Fibroblast of upper back skin (primary cell): ENCODE results near the gene VWF.

Experiments used
- DNase-seq: peaks from one replicate; pipeline ENCODE4 v3.0.0-alpha.2; 2013

The VWF gene

DNA sequence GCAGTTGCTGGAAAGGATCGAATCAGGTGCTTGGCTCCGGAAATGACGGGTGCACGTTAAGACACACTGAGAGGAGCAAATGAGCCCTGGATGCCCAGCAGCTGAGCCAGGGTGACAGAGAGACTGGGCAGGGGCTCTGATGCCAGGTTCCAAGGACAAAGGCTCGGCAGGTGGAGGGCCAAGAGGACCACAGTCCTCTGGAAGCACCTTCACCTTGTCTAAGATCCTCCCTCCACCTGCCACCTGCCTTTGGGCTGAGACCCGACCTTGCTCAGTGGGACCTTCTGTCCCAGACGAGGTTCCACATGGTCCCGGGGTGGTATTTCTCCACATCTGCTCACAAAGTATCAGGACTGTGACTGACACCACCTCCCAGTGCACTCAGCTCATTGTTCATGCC, 180.4 kb downstream of the VWF start:
- no peak for DNase-seq

DNA sequence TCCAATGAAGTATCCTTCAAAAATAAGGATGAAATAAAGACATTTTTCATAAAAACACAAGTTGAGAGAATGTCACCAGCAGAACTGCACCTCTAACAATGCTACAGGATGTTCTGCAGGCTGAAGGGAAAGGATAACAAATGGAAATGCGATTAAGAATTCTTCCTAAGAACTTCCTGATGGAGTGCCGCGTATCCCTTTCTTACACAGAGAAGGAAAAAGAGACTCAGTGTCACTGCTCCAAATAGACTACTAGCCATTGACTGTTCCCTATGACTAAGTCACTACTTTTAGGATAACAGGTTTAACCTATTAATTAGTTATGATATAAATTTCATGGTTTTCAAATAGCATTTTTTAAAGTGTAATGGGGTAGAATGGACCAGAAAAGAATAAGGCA, 182.6 kb downstream of the VWF start:
- DNase-seq = no peak

DNA sequence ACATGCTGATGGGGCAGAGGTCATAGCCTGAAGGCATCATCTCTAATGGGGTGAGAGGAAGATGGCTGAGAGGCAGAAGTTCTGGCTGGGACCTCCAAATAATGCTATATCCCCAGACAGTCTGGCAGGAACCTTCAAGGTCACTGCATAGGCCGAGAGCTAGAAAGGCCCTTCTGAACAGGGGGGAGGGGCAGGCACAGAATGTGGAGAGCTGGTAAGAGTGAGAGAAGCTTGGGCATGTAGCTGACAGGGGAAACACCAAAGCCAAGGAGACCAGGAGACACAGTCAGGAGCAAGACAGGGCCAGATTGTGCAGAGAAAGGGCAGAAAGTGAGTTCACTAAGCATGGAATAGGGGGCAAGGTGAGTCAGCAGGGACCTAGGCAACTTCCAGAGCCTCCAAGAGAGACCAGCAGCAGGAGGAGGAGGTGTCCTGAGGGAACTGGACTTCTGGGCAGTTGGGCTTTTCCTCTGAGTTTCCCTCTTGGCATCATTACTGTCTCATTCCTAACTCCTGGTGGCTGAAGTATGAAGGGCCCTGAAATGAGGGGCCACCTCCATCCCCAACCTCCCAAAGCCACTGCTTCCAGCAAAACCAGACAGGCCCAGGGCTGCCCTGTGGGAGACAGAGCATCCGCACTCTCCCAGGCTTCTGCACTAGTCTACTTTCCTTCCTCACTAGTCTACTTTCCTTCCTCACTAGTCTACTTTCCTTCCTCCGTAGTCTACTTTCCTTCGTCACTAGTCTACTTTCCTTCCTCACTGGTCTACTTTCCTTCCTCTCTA, 196.5 kb downstream of the VWF start:
- DNase-seq = no peak

DNA sequence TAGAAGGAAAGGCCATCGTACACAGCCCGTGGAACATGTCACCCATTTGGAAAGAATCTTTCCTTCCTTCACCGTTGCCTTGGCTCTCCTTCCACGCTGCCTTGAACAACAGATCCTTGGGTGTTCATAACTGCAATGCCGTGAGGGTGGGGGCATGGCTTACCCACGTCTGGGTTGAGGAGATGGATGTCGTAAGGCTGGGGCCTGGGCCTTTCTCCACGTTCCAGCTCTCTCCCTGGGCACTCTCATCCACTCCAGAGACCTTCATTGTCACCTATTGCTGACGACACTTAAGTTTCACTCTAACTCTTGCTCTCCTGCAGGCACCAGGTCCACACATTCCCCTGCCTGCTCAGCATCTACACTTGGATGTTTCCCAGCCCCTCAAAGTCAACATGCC, 198.8 kb downstream of the VWF start:
- no peak for DNase-seq

DNA sequence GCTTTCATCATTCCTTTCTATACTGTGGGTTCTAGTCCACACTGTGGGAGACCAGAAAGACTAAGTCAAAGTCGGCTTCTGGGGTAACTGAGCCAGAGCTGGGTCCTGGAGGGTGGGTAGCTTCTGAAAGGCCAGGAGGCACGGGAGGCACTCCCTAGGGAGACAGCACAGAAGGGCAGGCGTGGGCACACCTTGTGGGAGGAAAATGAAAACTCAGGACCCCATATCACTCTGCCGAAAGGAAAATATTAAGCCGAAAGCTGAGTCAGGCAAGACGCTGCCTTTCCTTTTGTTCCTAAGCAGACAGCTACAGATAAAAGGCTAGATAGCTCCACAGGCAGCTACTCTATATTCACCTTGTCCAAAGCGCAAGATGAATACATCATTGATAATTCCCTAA, 200.1 kb downstream of the VWF start:
- DNase-seq = no peak

DNA sequence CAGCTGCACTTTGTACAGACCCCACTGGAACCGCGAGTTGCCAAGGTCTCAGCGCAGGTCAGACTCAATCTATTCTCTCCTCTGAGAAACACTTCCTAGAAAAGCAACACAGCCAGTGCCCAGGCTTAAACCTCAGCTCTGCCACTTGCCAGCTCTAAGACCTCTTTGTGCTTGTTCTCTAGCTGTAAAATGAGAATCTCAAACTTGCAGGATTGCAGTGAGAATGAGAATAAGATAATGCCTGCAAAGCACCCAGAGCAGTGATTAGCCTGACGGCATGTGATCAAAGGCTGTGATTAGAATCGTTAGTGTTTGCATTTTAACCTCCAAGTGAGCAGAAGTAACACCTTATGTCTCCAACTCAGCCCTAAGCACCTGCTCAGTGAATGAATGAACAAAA, 200.7 kb downstream of the VWF start:
- no peak for DNase-seq

DNA sequence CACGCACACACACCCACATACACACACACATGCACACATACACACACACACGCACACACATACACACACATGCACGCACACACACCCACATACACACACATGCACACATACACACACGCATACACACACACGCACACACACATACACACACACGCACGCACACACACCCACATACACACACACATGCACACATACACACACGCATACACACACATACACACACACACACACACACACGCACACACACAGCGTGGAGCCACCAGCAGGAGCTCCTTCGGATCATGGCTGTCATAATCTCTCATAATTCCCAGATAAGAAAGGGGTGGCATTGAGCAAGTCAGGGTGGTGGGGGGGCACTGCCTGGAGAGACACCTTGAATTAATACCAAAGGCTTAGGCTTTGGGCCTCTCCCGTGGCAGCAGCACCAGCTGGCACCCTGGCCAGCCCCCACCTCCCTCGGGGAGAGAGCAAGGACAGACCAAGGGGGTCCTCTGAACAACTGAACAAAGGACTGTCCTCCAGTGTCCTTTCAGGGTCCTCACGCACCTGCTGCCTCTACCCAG, 201.3 kb downstream of the VWF start:
- no peak for DNase-seq

DNA sequence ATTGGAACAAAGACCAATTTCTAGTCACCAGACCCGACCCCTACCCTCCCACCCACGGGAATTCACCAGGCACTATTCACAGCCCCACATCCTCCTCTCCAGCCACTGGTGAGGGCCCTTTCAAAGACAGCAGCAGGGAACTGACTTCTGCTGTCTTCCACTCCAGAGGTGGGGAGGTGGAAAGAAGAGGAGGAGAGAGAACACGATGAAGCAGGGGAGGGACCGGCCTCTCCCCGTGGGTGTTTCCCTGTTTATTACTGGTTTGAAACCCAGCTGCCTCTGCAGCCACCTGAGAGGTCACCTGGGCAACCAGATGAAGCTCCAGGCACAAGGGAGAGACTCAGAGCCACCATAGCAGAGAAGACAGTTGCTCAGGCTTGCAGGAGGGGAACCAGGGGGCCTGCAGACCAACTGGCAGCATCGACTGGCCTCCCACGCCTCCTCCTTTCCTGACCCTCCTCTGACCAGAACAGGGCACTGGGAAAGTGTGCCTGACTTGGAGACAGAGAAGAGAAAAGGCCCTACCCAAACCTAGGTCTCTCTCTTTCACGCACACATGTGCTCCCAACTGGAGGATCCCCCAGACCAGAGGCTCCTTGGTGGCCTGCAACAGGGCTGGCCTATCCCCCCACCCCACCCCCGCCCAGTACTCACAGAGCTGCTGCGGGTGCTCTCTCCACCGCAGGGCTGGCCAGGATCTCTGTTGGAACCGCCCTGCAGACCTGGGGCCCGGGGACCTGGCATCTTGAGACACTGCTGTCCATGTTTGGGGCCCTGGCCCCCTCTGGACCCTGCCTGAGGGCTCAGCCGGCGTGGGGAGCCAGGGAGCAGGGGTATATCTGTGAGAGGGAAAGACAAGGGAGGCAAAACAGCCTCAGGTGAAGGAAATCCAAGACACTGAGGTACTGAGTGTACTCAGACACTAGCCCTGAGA, 202.2 kb downstream of the VWF start:
- no peak for DNase-seq

DNA sequence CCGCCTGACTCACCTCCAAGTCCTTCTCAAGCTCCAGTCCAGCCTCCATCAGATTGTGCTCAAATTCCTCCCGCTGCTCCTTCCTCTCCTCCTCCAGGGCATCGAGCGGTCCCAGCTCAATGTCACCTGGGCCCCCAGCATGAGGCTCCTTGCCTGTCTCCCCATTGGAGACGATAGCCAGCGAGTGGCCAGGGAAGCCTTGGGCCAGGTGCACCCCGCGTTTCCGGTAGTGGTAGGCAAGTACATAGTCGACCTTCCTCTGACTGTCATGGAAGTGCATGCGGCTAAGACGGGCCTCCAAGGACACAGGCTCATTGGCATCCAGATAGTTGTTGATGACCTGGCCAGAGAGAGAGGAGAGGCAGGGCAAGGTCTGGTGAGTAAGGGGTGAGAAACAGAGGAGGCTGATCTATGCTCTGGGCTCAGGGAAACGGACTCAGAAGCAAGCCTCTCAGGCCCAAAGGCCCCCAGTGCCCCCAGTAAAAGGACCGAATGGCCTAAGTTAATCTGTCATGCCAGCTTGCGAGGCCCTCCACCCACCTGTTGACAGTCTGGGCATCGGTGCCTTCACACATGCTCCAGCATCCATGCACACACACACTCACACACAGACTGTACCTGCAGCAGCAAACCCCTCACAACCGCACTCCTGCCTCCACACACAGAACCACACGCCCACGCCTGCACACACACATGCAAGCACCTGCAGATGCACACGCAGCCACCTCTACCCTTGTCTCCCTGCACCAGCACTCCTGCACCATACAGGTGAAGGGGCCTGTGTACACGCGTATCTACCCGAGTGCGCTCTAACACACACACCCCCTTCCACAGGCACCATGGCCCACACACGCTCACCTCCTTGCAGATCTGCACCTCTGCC, 203.2 kb downstream of the VWF start:
- no peak for DNase-seq

DNA sequence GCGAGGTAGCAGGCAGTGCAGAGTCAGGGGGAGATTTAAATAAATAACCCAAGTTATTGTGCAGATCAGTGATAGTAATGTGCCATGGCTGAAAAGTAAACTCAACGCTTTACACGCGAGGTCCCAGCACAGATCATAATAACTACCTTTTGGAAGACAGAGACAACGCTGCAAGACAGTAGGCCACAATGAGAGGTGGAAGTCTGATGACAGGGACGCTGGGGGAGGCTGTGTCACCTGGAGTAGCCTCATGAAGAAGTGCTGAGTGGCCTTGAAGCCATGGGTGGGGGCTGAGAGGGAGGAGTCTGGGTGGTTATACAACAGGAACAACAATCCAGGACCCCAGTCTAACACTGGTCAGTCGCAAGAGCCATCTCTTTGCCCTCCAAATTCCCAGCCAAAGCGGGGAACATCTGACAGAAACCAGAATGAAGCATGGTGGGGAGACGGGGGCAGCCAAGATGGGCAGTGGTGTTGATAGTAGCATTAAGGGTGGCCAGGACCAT, 207.6 kb downstream of the VWF start:
- DNase-seq = no peak

DNA sequence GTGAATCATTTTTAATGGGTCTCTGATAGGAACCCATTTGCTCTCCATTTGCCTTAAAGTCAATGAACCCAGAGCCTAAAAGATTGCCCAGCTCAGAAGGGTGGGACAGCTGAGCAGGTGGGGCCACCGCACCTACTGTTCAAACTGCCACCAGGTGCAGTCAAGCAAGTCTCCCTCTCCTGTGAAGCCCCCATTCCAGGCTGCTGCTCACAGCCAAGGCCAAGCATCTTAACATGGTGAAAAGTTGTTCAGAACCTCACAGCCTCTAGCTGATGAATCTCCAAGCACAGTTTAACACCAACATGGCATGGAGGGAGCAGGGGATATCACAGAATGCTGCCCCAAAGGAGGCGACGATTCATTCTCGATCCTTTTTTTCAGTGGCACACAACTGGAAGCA, 209.0 kb downstream of the VWF start:
- no peak for DNase-seq

DNA sequence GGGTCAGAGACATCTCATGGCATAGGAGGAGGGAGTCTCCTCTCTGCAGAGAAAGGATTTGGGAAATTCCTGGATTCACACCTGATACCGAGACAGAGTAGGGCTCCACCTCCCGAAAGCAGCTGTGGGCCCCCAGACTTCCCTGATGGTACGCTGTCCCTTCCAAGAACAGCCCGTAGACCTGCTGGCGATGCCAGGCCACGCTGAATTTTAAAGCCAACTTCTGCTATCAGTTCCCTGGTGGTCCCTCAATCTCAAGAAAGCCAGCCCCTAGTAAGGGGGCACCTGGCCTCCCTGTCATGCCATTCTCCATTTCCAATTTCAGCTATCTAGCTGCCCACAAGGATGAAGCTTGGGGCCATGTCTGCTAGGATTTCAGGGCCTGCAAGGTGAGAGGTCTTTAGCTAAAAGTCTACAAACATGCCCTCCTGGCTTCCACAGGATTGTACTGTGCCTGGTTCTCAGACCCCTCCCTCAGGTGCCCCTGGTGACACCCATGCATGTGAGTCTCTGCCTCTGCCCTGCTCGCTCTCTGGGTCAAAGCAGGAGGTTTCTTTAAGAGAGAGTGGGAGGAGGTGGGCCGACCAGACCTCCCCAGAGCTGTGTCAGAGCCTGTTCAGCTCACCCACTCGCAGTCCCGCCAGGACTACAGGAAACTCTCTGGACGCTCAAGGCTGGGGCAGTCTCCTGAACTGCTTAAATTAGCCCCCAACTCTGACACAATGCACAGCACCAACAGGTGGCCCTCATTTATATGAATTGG, 209.9 kb downstream of the VWF start:
- no peak for DNase-seq

DNA sequence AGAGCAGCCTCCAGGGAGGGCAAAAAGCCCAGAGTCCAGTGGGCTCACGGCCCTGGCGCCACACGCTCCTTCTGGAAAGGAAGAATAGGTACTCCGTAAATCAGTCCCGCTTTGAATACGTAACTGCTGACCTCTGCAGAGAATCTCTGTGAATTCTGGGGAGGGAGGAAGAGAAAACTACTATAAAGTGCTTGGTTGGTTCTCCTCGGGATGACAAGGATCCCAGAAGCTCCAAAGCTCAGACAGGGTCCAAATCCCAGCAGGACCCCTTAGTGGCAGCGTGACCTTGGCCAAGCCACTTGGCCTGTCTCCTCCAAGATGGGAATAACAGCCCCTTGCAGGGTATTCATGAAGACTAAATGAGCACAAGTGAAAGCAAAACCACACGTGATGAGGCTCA, 211.1 kb downstream of the VWF start:
- no peak for DNase-seq

DNA sequence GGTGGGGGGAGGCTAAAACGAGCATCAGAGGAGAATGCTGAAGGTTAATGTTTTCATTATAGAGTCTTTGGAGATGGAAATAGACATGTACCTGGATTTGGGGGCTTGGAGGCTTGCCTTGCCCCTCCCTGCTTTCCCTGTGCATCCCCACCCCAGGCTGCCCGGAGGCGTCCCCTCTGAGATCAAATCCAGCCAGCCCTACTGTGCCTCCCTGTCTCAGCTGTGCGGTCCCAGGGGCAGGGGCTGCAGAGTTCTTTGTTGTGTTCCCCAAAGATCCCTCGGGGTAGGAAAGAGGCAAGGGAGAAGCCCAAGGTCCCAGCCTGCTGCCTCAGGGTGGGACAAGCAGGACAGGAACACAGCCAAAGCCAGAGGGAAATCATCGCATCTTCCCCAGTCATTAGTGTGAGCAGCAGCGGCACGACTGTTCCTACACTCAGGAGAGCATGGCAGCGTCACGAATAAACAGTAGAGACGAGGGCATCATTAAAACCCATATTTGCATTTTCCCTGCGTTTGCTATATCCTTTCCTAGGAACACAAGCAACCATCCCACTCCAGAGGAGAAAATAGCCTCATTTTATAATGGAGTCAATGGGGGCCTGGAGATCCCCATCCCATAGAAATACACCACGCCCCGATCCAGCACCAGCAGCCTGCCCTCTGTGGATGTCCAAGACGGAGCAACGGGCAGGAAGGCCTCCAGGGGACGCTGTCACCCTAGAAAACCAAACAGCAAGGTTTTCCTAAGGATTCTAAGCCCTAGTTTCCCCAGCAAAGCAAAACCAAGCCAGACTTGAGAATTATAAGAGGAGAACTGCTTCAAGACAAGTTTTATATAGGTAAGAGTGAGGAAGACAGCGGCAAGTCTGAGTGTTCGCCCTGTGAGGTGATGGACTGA, 211.8 kb downstream of the VWF start:
- DNase-seq = no peak

DNA sequence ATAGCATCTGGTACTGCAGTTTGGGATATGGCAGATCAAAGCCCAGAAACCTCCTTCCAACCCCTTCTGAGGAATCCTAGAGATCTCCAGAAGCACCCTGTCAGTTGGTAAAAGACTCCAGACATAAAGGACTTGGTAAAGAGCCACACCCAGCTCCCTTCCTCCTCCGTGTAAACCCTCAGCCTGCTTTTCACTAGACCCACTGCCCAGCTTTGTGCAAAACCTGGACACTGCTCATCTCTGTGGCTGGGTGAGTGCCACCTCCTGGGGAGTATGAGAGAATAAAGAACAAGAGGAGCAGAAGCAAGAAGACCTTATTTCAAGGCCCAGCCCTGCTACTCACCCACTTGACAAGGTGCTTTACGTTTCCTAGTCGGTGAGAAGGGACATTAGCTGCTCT, 212.5 kb downstream of the VWF start:
- DNase-seq = no peak

DNA sequence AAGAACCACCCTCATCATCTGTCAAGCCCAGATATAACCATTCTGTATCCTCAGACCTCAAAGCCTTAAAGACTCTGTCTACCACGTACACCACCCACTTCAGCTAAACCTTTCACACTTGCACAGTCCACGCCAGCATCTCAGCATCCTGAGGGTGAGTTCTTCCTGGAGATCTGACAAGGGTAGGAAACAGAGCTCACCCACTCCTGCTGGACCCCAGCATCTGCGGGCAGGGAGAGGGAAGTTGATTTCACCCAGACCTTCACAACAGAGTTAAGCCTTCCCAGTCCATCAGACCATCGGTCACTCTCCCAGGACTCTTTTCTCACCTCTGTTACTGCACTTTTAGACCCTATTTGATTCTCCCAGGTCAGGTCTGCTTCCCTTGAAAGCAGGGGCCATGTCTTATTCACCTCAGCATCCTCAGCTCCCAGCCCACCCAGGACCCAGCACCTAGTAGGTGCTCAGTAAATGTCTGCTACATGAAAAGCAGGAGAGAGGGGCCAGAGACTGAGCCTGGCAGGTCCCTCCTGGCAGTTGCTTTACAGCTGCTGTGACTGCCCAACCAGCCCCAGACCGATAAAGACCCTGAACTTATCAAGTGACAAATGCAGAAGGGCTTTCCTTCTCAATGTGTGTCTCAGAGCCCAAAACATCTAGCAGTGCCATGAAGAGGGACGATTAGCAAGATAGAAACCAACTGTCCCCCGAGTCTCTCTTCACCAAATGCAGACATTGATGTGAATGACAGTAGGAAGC, 213.5 kb downstream of the VWF start:
- DNase-seq = no peak

DNA sequence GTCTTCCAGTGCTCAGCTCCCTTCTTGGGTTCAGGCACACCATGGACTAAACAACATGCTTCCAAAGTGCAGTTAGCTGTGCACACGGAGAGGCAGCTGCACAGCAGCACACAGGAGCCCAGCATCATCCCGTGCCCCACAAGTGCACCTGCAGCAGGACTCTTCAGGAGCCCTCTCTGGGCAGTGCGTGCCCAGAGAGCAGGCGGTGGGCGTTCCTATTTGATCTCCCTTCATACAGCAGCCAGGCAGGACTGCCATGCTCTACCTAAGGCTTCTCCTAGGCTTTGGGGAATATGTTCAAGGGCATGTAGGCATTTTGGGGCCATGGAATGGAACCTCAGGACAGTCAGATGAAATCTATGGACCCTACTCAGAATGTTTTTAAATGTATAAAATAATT, 214.9 kb downstream of the VWF start:
- DNase-seq = no peak

DNA sequence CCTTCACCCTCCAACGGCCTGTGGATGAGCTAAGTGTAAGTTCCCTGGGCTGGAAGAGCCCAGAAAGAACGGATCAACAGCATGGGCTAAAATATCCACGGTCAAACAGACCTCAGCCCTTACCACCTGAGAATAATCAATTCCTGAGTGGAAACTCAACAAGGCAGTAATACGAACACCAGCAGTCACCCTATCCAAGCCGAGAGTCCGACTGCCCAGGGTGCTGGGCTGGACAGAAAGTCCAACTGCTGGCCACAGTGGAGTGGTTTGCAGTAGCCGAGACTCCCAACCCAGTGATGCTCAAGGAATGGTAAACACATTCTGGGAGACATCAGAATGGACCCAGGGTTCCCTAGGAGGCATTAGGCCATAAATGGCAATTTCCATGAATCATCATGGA, 216.2 kb downstream of the VWF start:
- DNase-seq = no peak

DNA sequence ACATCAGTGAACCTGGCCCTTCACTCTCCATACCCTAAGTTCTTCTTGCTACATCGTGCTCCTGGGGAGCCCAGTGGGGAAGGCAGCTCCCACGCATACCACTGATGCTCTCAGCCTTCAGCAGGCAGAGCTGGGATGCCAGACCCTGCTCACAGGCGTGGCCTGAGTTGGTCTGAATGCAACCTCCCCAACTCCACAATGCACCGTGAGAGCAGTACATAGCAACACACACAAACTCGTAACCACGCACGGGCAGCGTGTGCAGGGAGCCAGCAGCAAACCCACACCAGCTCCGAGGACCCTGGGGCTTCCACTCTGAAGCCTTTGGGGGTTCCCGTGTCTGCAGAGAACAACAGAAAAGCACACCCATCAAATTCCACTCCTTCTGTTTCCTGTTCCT, 216.7 kb downstream of the VWF start:
- no peak for DNase-seq

DNA sequence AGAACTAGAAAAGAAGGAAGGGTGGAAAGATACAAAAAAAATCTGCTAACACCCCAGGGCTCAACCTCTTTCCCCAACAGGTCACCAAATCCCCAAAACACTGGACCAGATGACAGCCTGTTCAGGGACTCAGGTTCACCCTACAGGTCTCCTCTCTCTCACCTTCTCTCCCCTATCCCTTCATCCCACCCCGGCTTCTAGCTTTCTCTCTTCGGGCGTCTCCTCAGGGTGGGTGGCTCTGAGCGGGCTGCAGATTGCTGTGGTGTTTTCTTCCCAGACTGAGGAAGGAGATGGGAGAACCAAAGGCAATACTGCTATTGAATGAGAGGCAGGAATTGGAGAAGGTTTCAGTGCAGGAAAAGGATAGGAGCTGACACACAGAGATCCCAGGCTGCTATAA, 218.7 kb downstream of the VWF start:
- no peak for DNase-seq
